OCI-LY3 (cell line): ENCODE measurements around the gene CD2BP2.
"Not testable (repeated sequence)": the region's sequence is repeated elsewhere in the genome, so short reads cannot be mapped to it uniquely, and the experiment has no call there.

Experiments
- CTCF ChIP-seq: fragments of 200-600, 300-600 bp; sonication (generic); IDR thresholded peaks from 2 replicates; pipeline ENCODE4 v1.5.1; 2014; ENCODE audit warnings: antibody characterized with exemption, low read length, low read depth
- EZH2phosphoT487 ChIP-seq: fragments of 200-600 bp; shearing (Covaris generic); IDR thresholded peaks from 2 replicates; pipeline ENCODE4 v1.6.1; 2018; ENCODE audit warnings: antibody characterized with exemption, mixed run types, low read depth

GRCh38 chr16:30396627-30397026 lies 41.5 kb upstream of the CD2BP2 start:
- not testable (repeated sequence) for TF ChIP-seq CTCF, EZH2phosphoT487
